Measurements from ENCODE around the gene DEFB123. TPM values are rescaled to one million over a fixed set of nuclear protein-coding genes. Genes with fewer than 3 reads are reported as not detected.

DEFB123 gene
- total and polyA plus RNA-seq, 5 donors = not detected

GRCh38 chr20:31474758-31475427, 34.5 kb downstream of the DEFB123 start, which contains the start of the genes DEFB124 and REM1:
DEFB124 (minus strand) TSS chr20:31475127; CDS start chr20:31473013, 2,114 bp downstream.
REM1 (plus strand) TSS chr20:31475288; CDS start chr20:31476446, 1,158 bp downstream.
- DNase-seq (peak; percentile 71 to 92 (median 89)), ATAC-seq (peak; percentile 94 to 95)
- H3K4me1 ChIP-seq (ENCODE audit: control insufficient read depth, insufficient read depth, low read length) = peaks cover 3% of the 10 kb centered on the region
- peak within 1 kb of the TSS; percentile 9 for H3K27ac ChIP-seq (ENCODE audit: low read length)
- no peaks in the 10 kb centered on the region for H3K9me3 ChIP-seq (ENCODE audit: control insufficient read depth, low read length)
- H3K4me3 ChIP-seq (ENCODE audit: low read length) = peak within 1 kb of the TSS; percentile 46
- intact Hi-C loops (cut with DNase I) = no loop called here
- WGBS = 4% methylated on average over 33 of the region's 33 CpGs
- no peaks in the 10 kb centered on the region for H3K27me3 ChIP-seq (ENCODE audit: control insufficient read depth, insufficient read depth)

DNA sequence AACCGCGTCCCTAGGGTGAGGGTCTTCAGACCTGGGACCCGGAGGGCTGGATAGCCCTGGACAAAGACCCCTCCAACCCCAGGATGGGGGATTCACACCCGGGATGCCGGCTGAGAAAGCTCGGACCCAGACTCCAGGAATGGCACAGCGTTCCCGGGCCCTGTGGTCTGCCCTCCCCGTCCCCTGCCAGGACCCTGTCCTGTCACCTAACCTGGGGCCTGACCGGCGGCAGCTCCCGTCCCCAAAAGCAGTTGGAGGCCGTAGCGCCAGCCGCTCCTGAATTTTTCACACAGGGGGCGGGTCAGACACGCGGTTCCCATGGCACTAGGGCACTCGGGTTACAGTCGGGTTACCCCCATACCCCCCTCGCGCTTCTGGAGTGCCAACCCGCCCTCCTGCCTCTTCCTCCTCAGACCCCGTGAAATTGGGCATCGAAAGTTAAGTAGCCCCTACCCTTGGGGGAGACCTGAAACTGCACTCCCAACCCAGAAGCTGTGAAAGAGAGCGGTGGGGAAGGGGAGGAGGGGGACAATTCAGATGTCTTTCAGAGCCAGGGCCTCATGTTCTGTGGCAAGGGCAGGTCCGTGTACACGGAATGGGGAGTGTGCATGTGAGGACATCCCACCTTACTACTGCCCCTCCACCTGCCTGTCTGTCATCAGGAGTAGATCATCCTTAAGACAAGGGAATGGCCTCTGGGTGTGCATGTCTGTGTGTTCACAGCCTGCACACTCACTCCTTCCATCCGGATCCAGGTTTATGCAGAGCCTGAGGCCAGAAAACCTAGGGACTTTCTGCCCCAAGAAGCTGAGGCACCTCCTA, 35.3 kb downstream of the DEFB123 start:
- intact Hi-C loops (cut with DNase I) = no loop called here
- WGBS = 6% methylated on average over 29 of the region's 29 CpGs
- H3K27me3 ChIP-seq (ENCODE audit: control insufficient read depth, insufficient read depth) = no peaks in the 10 kb centered on the region
- H3K4me1 ChIP-seq (ENCODE audit: control insufficient read depth, insufficient read depth, low read length) = peaks cover 3% of the 10 kb centered on the region
- H3K27ac ChIP-seq (ENCODE audit: low read length) = no peak overlapping the region
- H3K9me3 ChIP-seq (ENCODE audit: control insufficient read depth, low read length) = no peaks in the 10 kb centered on the region
- ATAC-seq (peak; percentile 39 to 52), DNase-seq (peak; percentile 27 to 67 (median 64))
- H3K4me3 ChIP-seq (ENCODE audit: low read length) = peak overlapping the region; percentile 46

DNA sequence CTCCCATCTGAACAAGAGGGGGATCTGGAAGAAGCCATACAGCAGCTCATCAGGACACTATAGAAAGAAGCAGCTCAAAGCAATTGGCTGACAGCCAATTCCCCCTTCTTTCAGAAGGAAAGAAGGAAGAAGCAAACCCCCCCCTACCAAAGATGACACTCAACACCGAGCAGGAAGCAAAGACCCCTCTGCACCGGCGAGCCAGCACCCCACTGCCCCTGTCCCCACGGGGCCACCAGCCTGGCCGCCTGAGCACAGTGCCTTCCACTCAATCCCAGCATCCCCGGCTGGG, 35.8 kb downstream of the DEFB123 start:
- intact Hi-C loops (cut with DNase I) = no loop called here
- Histone ChIP-seq H3K27me3 (ENCODE audit: control insufficient read depth, insufficient read depth) (no peaks in the 10 kb centered on the region), H3K4me3 (ENCODE audit: low read length) (peak overlapping the region; percentile 46), H3K4me1 (ENCODE audit: control insufficient read depth, insufficient read depth, low read length) (peaks cover 3% of the 10 kb centered on the region), H3K27ac (ENCODE audit: low read length) (no peak overlapping the region), H3K9me3 (ENCODE audit: control insufficient read depth, low read length) (no peaks in the 10 kb centered on the region)
- 68% methylated on average over 6 of the region's 6 CpGs for WGBS
- no peak for ATAC-seq
- no peak for DNase-seq

DNA sequence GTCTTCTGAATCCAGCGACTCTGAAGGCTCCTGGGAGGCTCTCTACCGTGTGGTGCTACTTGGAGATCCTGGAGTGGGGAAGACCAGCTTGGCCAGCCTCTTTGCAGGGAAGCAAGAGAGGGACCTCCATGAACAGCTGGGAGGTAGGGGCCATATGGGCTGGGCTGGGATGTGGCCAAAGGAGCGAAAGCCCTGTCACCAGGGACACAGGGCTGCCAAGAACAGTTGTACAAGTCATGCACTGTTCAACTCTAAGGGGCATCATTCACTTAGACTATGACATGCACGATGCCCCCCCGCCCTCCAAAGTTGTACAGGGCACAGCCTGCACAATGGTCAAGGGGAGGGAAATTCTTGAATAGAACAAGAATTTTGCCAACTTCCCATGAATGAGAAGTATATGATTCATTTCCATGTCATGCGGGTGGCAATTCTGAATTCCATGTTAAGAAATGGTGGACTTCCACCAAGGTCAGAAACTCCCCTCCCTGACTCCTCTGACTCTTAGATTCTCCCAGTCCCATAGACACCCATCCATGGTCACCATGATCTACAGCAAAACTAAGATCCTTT, 36.3 kb downstream of the DEFB123 start:
- Histone ChIP-seq H3K9me3 (ENCODE audit: control insufficient read depth, low read length) (no peaks in the 10 kb centered on the region), H3K27ac (ENCODE audit: low read length) (no peak overlapping the region), H3K4me1 (ENCODE audit: control insufficient read depth, insufficient read depth, low read length) (peaks cover 3% of the 10 kb centered on the region), H3K27me3 (ENCODE audit: control insufficient read depth, insufficient read depth) (no peaks in the 10 kb centered on the region), H3K4me3 (ENCODE audit: low read length) (no peak overlapping the region)
- WGBS = 74% methylated on average over 6 of the region's 6 CpGs
- intact Hi-C loops (cut with DNase I) = no loop called here
- ATAC-seq (peak in 1 of 2 donors; percentile 22), DNase-seq (peak; percentile 30 to 69 (median 61))

- H3K27ac ChIP-seq (ENCODE audit: low read length) = no peak overlapping the region
- intact Hi-C loops (cut with DNase I) = no loop called here
- WGBS = 54% methylated on average over 36 of the region's 36 CpGs
Observed at GRCh38 chr20:31484001-31484400, 43.6 kb downstream of the DEFB123 start.

DNA sequence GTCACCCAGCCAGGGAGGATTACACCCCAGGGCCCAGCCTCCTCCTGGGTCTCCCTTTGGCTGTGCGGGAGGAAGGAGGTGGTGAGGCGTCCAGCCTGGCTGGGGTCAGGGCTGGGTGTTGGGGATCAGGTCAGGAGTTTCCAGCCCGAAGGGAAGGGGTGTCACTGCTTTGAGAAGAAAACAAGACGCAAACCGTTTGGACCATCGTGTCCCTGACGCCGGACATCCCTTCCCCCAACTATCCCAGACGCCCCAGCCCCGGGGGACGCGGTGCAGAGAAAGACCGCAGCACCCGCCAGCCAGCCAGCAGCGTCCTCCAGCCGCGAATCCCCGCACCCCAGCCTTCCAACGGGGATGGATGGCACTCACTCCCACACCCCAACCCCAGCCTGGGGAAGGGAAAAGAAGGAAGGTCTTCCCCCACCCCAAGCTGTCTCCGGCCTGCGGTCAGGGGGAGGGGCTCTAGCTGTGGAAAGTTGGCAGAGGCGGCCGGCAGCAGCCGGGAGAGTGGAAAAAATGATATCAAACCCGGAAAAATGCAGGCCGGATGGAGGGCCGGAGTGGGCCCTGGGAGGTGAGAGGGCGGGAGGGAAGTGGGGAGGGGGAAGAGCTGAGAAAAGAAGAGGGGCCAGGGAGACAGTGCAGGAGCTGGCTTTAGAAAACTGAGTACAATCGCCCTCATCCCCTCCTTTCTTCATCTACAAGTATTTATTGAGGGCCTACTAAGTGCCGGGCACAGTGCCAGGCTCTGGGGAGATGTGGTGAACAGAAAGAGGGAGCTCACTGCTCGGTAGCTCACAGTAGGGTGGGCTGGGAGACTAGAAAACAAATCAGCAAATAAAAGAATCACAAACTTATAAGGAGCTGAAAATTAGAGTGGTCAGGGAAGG, 45.3 kb downstream of the DEFB123 start:
- Histone ChIP-seq H3K9me3 (ENCODE audit: control insufficient read depth, low read length) (no peaks in the 10 kb centered on the region), H3K27me3 (ENCODE audit: control insufficient read depth, insufficient read depth) (no peaks in the 10 kb centered on the region), H3K4me1 (ENCODE audit: control insufficient read depth, insufficient read depth, low read length) (peaks cover 5% of the 10 kb centered on the region), H3K4me3 (ENCODE audit: low read length) (peak overlapping the region; percentile 45), H3K27ac (ENCODE audit: low read length) (peak overlapping the region; percentile 86)
- 3% methylated on average over 31 of the region's 31 CpGs for WGBS
- peak; percentile 91 for ATAC-seq
- peak; percentile 83 to 94 (median 91) for DNase-seq
- intact Hi-C loops (cut with DNase I) = no loop called here

More at GRCh38 chr20:31484001-31484400, 43.6 kb downstream of the DEFB123 start:
- peaks cover 5% of the 10 kb centered on the region for H3K4me1 ChIP-seq (ENCODE audit: control insufficient read depth, insufficient read depth, low read length)
- DNase-seq (peak; percentile 47 to 81 (median 72)), ATAC-seq (peak; percentile 2 to 68)
- no peaks in the 10 kb centered on the region for H3K27me3 ChIP-seq (ENCODE audit: control insufficient read depth, insufficient read depth)
- H3K9me3 ChIP-seq (ENCODE audit: control insufficient read depth, low read length) = no peaks in the 10 kb centered on the region
- H3K4me3 ChIP-seq (ENCODE audit: low read length) = no peak overlapping the region

DNA sequence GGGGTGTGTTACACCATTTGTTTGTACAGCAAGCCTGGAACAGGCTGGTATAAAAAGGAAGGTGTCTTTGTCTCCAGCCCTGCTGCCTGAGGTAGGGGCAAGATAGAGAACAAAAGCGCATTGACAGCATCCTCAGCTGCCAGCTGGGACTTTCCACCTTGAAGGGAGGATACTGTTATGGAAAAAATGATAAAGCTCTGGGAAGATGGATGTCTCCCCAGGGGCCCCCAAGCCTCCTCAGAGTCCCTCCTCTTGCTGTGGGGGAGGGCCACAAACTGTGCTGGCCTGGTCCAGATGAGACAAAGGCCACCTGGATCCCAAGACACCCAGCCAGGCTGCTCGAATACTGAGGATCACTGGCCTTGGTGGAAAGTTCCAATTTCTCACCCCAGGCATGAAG, 47.7 kb downstream of the DEFB123 start:
- intact Hi-C loops (cut with DNase I) = no loop called here
- no peaks in the 10 kb centered on the region for H3K9me3 ChIP-seq (ENCODE audit: control insufficient read depth, low read length)
- H3K4me1 ChIP-seq (ENCODE audit: control insufficient read depth, insufficient read depth, low read length) = peaks cover 5% of the 10 kb centered on the region
- H3K27ac ChIP-seq (ENCODE audit: low read length) = no peak overlapping the region
- no peaks in the 10 kb centered on the region for H3K27me3 ChIP-seq (ENCODE audit: control insufficient read depth, insufficient read depth)
- H3K4me3 ChIP-seq (ENCODE audit: low read length) = no peak overlapping the region
- ATAC-seq = no peak
- WGBS = 58% methylated on average over 2 of the region's 2 CpGs
- no peak for DNase-seq

DNA sequence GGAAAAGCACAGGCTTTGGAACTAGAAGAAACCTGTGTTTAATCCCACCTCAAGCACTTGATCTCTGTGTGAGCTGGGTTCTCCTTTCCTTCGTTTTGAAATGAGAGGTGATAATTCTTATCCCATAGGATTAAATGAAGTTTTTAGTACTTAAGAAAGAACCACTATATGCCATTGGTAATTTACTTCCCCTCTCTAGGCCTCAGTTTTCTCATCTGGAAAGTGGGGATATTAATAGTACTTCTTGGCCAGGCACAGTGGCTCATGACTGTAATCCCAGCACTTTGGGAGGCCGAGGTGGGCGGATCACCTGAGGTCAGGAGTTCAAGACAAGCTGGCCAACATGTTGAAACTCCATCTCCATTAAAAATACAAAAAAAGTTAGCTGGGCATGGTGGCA, 48.7 kb downstream of the DEFB123 start:
- intact Hi-C loops (cut with DNase I) = no loop called here
- Histone ChIP-seq H3K4me1 (ENCODE audit: control insufficient read depth, insufficient read depth, low read length) (peaks cover 5% of the 10 kb centered on the region), H3K9me3 (ENCODE audit: control insufficient read depth, low read length) (no peaks in the 10 kb centered on the region), H3K4me3 (ENCODE audit: low read length) (no peak overlapping the region), H3K27ac (ENCODE audit: low read length) (no peak overlapping the region), H3K27me3 (ENCODE audit: control insufficient read depth, insufficient read depth) (no peaks in the 10 kb centered on the region)
- no peak for DNase-seq
- ATAC-seq = no peak
- WGBS = 85% methylated on average over 3 of the region's 3 CpGs

- DNase-seq (no peak), ATAC-seq (no peak)
- H3K4me1 ChIP-seq (ENCODE audit: control insufficient read depth, insufficient read depth, low read length) = peaks cover 2% of the 10 kb centered on the region
- intact Hi-C loops (cut with DNase I) = no loop called here
- WGBS = 95% methylated on average over 3 of the region's 3 CpGs
- H3K4me3 ChIP-seq (ENCODE audit: low read length) = no peak overlapping the region
- H3K27ac ChIP-seq (ENCODE audit: low read length) = no peak overlapping the region
- H3K27me3 ChIP-seq (ENCODE audit: control insufficient read depth, insufficient read depth) = no peaks in the 10 kb centered on the region
- H3K9me3 ChIP-seq (ENCODE audit: control insufficient read depth, low read length) = no peaks in the 10 kb centered on the region
Observed at GRCh38 chr20:31490752-31491151, 50.3 kb downstream of the DEFB123 start.

DNA sequence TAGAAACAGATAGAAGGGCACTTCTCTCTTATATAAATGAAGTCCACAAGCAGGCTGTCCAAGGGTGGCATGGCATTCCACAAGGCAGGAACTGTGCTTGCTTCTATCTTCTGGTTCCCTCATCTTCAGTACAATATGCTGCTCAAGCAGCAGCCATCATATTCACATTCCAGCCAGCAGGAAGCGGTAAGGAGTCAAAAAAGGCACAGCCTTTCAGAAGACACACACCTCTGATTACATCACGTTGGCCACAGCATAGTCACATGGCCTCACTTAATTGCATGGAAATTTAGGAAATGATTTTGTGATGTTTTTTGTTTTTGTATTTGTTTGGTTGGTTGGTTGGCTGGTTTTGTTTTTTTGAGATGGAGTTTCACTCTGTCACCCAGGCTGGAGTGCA, 53.7 kb downstream of the DEFB123 start:
- ATAC-seq = no peak
- Histone ChIP-seq H3K27me3 (ENCODE audit: control insufficient read depth, insufficient read depth) (no peaks in the 10 kb centered on the region), H3K4me1 (ENCODE audit: control insufficient read depth, insufficient read depth, low read length) (peaks cover 2% of the 10 kb centered on the region), H3K4me3 (ENCODE audit: low read length) (no peak overlapping the region), H3K27ac (ENCODE audit: low read length) (no peak overlapping the region), H3K9me3 (ENCODE audit: control insufficient read depth, low read length) (no peaks in the 10 kb centered on the region)
- intact Hi-C loops (cut with DNase I) = no loop called here
- 51% methylated on average over 2 of the region's 2 CpGs for WGBS
- no peak for DNase-seq
